ENCODE data around the gene PHACTR3.

PHACTR3 gene

DNA sequence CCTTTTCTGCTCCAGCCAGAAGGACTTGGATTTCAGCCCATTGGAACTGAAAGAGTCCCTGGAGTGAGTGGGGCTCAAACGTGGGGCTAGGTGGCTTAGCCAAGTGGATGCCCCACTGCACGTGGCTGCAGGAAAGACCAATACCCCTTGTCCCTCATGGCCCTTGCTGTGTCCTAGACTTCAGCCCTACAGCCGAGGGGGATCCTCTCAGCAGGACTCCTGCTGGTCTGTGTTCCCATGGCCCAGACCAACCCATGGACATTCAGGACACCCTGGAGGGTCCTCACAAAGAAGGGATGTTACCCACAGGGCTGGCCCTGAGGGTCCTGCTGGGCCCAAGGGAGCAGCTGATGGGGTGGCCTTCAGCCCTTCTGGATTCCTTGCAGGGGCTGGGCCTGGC lies 30.0 kb upstream of the PHACTR3 start:
- DNase-seq (ENCODE audit: low spot score): no peak

DNA sequence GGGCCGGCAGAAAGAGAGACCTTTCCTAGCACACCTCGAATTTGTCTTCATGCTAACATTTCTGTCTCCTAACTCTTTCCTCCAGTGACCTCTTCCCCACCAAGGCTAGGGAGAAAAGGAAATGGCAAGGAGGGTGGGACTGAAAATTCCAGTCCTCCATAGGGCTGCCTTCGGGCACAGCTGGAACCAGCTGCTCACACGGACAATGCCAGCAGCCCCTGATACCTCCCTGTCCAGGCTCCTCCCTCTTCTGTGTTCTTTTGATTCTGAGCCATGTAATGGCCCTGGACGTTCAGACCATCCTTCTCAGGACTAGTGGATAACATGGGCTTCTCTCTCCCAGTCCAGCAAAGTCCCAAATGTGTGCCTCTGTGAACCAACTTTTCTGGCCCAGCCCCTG lies 29.1 kb upstream of the PHACTR3 start:
- DNase-seq (ENCODE audit: low spot score): no peak

DNA sequence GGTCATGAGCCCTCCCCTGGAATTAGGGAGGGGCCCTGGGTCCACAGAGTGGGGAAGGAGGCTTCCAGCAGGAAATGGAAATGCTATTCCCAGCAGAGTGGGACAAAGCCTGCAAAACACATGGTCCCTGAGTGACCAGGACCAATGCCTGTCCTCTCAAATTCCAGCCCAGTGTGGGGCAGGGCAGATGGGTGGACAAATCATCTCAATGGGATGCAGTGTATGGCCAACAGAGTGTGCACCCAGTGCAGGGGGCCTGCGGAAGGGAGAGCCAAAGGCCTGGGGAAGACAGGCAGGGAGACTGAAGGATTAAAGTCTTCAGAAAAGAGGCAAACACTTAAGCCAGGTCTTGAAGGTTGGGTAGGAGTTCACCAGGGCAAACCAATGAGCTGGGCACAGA lies 28.7 kb upstream of the PHACTR3 start:
- no peak for DNase-seq (ENCODE audit: low spot score)

DNA sequence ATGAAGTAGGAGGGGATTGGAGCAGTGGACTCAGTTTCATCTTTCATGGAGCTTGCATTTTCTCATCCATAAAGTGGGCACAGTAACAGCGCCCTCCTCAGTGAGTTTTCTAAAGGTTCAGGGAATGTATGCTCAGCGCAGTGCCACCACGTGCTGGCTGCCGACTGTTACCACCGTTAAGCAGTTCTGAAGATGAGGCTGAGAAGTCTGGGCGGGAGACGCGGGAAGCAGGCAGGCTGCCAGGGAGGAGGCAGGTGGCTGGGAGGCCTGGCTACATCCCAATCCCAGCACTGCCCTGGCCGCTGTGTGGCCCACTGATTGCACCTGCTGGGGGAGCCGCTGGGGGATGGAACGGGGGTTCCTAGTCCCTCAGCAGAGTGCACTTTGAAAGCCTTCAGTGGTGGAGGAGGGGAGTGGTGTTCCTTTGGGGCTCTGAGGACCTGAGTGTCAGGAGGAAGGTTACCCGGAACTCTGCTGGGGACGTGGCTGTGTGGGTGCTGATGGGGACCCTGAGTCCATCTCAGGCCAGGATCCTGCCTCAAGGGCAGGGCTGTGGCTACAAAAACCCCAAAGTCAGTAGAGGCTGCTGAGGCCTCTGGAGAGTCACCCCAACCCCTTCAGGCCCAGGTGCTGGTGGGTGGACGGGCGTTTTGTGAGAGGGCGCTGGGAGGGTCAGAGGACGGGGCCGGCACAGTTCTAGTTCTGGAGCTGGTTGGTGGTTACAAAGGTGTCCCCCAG lies 28.0 kb upstream of the PHACTR3 start:
- DNase-seq (ENCODE audit: low spot score): no peak

DNA sequence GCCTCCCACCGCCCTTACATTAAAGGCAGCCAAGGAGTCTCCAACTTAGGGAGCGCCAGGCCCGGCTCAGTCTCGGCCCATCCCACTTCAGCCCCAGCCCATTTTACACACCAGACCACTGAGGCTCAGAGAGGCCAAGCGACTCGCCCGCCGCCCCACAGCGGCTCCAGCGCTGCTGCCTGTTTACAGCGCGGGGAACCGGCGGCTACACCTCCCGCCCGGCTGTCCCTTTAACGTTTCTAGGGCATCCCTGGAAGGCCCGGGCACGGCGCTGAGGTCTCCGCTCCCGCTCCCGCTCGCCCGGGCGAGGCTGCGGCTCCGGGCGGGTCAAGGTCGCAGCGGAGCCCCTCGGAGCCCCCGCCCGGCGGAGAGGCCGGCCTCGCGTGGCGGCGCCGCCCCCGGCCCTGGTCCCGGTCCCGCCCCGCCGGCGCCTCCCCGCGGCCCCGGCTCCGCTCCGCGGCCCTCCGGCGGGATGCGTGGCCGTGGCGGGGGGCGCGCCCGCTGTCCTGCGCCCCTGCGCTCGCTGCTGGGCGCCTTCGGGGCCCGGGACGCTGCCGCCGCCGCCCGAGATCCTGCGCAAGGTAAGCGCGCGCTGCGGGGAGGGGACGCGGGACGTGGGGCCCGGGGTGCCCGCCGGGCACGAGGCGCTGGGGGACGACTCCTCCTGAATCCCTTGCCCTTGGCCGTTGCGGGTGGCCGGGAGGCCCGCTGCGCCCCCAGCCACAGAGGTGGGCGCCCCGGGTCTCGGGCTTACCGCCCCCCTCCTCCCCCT lies 27.1 kb upstream of the PHACTR3 start:
- DNase-seq (ENCODE audit: low spot score): no peak

DNA sequence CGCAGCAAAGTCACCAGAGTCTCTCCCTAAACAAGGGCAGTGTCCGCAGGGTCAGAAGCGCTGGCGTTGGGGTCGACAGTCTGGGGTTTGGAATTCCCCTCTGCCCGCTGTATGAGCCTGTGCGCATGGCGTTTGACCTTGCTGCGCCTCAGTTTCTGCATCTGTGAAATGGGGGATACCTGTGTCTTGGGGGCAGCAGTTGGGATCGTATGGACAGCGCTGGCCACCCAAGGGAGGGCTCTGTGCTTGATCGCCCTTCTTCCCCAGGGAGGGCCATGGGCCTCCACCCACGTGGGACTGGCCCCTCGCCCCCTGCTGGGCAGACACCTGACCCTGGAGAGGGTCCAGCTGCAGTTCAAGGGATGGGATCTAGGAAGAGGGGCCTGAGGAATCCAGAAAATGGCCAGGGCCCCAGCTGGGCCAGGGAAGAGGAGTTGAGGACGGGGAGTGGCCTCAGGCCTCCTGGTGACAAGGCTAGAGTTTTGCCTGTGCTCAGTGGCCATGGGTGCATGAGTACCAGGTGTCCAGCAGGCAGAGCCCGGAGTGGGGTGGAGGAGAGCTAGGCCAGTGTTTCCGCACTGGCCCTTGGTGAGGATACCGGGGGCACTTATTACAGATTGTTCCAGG lies 26.4 kb upstream of the PHACTR3 start:
- no peak for DNase-seq (ENCODE audit: low spot score)

DNA sequence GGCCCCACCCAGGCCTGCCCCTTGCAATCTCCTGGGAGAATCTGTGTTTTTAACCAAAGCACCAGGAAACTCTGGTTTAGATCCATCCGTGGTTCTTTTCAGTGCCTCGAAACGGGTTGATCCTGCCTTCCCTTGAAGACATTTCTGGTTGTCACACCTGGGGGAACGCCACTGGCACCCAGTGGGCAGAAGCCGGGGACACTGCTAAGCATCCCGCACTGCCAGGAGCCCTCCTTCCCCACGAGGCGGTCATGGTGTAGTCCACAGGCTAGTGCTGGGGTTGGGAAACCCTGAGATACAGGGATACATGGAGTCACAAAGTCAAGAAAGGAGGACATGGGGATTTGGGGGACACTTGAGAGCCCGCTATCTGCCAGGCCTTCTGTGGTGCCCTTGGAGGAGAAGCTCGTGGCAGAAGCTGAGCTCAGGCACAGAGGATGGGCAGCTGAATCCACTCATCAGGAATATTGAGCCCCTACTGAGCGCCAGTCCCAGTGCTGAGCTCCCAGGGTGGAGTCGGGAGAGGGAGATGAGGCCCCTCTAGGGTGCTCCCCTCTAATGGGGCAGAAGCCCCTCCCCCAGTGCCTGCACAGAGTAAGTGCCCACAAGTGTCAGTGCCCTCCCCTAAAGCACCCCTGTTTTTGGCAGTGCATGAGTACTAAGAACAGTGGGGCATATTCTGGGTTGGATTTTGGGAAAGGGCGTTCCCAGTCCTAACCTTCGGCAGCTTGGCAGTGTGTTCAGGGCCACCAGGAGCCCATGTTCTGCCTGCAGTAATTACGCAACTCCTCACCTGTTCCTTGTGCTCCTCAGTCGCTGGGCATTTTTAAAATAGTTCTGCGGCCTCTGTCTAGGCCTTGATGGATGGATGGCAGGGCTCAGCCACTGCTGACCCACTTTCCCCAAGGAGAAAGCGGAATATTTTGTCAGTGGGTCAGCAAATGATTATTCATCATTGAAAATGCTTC lies 25.6 kb upstream of the PHACTR3 start:
- no peak for DNase-seq (ENCODE audit: low spot score)

DNA sequence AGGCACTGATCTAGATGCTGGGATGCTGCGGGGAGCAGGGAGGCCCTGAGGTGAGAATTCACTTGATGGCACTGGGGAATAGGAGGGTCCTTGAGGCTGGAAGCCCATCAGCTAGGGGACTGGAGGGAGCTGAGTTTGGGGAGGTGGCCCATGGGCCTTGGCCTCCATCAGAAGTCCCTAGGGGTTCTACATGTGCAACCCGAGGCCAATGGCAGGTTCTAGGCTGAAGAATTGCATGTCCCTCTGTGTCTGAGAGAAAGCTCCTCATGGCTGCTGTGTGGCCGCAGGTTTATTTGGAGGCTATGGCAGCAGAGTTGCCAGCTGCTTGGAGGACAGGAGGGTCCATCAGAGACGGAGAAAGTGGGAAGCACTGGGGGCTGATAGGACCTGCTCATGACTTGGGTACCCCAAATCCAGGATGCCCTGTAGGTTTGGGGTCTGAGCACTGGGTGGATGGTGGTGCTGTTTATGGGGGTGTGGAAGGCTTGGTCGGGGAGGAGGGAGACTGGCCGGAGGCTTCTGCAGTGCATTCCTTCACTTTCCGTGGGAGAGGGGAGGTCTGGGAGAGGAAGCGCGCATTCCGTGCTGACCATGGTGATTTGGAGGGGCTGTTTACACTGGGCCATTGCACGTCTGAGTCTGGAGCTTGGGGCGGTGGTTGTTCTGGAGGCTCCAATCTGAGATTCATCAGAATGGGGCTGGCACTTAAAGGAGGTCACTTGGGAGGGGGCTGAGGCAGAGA lies 24.8 kb upstream of the PHACTR3 start:
- no peak for DNase-seq (ENCODE audit: low spot score)

DNA sequence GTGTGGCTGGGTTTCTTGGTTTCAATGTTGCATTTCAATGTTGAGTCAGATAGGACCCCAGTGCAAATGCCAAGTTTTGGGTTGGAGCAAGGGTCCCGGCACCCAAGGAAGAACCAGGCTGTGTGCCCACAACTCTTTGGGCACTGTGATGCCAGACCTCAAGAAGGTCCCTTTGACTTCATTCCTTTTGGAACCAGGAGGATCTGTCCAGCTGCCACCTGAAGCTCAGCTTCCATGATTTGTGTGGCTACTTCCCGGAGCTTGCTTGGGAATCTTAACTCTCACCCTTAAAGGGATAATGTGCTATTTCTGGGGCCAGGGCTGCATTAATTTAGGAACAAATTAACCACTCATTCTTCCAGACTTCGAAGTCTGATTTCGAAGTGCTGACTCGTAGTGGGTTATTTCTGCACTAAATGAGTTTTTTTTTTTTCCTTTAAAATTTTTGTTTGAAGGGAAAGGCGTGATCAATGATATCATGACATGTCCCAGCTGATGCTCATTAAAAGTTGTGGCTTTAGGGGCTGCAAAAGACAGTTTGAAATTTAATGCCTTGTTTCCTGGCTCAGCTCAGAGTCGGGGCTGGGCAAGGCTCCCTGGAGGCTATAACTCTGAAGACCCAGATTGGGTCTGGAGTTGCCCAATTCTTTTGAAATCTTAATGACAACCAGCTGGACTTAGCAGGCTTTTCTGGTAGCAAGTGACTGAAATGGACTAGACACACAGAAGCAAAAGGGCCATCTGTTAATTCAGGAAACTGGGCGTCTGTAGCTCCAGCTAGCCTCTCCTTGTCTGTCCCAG lies 24.0 kb upstream of the PHACTR3 start:
- DNase-seq (ENCODE audit: low spot score): no peak

DNA sequence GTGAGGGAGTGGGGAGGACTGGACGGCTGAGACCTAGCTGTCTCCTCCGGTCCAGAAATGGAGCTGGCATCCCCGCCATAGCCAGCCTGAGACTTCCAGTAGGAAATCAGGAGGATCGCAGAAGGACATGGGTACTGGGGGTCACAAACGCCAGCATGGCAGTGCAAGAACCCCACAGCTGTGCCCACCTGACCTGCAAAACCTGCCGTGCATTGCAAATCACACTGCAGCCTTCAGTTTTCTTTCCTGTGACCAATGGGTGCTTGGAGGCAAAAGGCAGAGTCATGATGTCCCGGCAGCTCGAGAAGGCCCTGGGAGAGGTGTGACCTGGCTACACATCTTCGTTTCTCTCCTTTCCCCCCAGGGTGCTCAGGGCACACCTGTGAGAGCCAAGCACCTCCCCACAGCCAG lies 23.3 kb upstream of the PHACTR3 start:
- DNase-seq (ENCODE audit: low spot score): no peak

DNA sequence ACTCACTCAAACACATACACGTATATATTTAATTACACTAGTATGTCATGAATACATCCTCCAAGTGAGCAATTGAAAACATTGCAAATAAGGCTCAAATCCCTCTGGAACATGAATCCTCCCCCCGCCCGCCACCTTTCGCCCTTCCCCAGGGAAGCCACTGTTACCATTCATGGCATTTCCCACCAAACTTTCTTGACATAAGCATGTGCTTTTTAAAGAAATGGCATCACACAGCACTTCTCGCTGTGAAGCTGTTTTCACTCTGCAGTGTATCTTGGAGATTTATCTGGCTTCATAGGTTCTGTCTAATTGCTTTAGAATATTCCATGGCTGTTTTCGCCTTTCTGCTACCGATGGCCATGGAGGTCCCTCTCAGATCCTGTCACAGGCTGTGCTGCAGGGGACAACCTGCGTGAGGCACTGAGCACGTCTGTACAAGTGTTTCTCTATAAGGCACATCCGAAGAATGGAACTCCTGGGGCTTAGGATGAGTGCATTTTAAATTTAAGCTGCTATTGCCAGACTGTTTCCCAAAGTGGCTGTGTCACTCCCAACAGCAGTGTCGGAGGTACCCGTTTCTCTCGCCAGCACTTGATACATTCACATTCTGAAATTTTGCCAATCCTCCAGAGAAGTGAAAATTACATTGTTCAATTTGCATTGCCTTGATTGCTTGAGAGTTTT lies 22.2 kb upstream of the PHACTR3 start:
- DNase-seq (ENCODE audit: low spot score): no peak

DNA sequence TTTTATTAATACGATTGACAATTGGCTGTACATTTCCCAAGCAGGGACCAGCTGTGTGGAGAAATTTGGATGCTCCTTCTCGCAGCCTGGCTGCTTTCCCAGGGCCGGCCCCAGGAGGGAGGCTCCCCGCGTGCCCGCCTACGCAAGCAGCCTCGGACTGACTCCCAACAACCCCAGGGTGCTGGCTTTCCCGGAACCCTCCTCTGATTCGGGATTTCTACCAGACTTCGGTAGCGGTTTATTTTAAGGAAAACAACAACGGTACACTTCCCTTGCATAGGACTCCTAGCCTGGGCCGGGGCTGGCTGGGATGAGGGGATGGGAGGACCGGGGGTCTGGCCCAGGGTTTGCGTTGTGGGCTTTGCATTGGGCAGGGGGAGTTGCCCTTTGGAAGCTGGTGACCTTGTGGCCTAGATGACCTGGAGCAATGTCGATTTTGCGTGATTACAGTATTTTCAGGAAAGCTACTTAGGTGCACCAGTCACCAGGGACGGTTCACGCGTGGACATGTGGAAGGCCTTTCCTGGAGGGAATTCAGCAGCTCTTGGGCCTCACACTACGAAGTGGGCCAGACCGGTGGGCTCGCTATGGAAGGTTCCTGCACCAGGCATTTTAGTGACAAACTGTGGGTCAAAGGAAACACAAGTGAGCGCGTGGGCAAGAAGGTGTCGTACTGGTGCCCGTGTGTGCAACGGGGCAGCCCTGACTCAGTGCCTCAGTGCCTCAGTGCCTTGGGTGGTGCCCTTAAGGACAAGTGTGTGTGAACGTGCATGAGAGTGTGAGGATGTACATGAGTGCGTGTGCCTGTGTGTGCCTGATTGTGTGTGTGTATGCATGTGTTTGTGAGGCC lies 20.7 kb upstream of the PHACTR3 start:
- no peak for DNase-seq (ENCODE audit: low spot score)

DNA sequence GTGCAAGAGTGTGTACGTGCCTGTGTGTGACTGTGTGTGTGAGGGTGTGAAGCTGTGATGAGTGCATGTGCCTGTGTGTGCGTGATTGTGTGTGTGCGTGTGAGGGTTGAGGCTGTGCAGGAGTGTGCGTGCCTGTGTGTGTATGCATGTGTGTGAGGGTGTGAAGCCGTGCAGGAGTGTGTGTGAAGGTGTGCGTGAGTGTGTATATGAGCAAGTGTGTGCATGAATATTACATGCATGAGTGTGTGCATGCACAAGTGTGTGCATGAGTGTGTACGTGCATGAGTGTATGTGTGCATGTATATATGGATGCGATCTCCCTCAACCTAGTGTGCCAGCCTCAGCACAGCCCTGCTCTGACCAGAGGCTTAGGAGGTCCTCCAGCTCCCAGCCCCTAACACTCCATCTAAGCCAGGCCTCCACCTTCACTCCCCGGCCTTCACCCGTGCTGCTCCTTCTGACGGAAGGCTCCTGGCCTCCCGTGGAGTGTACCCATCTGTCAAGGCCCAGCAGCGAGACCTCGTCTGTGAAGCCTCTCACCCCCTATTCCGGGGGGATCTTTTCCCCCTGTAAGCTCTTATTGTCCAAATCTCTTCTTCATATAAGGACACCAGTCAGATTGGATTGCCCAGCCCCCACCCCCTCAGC lies 19.9 kb upstream of the PHACTR3 start:
- DNase-seq (ENCODE audit: low spot score): no peak

DNA sequence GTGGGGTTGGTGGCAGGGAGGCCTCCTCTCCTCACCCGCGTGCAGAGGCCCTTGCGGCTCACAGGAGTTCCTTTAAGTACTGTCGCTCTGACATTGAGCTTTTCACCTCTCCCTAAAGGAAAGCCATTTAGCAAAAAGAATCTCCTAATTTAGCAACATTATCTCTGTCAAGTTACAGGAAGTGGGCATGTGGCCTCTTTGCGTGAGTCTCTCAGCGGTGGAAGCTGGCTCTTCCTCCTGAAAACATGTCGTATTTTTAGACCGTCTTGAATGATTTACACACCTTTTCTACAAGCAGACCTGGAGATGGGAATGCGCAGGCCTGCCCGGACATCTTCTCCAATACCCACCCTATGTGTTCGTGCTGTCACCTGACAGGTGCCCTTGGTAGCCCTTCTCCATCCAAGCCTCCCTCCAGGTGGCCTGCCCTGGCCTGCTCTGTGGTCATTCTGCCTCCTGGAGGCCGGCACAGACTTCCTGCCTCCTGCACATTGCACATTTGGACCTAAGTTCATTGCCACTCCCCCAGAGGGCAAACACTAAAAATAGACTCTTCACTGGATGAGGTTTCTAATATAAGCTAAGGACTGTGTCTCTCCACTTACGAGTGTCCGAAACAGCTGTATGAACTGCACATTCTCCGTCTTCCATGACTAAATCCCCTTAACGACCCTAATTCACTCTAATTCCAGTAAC lies 18.5 kb upstream of the PHACTR3 start:
- DNase-seq (ENCODE audit: low spot score): no peak

DNA sequence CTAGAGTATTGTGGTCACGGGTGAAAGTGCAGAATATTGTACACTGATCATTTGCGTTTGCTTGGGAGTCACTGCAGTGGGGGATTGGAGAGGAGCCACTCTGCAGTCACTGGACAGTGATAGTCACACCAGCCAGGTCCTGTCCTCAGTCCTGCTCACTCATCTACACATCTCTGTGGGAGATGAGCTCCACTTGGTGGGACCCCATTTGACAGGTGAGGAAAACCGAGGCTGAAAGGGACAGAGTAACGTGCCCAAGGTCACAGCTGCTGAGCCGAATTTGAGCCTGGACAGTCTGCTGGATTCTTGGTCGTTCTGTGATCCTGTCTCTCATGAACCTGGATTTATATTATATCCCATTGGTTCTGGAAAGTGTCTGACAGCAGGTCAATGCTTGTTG lies 17.7 kb upstream of the PHACTR3 start:
- no peak for DNase-seq (ENCODE audit: low spot score)

DNA sequence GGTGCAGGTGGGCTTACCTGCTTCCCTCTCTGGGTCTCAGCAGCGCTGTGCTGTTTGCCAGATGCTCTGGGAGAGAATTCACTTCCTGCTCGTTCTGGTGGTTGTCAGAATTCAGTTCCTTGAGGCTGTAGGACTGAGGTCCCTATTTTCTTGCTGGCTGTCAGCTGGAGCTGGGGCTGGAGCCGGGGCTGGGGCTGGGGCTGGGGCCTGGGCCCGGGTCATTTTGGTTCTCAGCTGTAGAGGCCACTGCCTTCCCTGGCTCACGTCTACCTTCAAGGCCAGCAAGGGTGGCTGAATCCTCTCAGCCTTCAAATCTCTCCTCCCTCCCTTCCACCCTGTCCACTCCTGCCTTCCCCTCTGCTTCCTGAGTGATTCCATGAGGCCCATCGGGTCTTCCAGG lies 16.8 kb upstream of the PHACTR3 start:
- no peak for DNase-seq (ENCODE audit: low spot score)

DNA sequence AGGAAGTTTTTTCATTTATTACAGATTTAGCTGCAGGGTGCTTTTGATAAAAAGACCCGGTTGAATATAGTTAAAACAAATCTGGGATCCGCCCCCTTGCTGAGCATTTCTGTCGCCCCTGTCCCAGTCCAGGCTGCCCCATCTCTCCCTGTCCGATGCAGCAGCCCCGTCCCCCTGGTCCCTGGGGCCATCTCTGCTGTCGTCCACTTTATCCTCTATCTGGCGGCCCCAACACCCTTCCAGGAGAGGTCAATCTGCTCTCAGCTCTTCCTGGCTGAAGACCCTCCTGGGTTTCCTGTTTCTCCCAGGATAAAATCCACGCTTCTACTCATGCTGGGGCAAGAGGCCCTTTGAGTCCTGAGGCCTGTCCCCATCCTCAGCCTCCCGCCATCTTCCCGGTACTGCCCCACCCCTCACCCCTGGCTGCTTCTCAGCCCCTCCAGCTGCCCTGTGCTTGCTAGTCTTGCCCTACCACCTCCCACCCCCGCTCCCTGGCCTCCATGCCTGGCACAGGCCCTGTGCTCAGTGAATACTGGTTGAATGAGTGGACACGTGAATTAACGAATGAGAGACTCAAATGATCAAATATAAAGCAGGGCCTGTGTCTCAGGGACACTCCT lies 16.0 kb upstream of the PHACTR3 start:
- no peak for DNase-seq (ENCODE audit: low spot score)
